Glomerular visceral epithelial cell (primary cell): ENCODE results near the gene C20orf204.
A peak's percentile ranks its signal among the peaks of the same experiment; 100 is the strongest.

ENCODE experiments used
- DNase-seq: peaks from one replicate; pipeline ENCODE4 v3.0.0-alpha.2; 2016; ENCODE audit errors: extremely low spot score

C20orf204 gene

DNA sequence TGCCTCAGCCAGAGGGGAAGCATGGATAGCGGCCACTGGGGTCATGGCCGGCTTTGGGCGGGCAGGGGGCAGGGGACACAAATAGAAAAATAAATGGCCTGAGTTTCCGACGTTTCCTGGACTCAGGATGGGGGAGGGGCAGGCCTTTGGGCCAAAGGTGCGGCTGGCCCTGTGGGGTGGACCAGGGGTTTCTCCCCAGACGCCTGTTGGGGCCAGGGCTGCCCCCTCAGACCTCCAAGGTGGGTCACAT, 20.6 kb downstream of the C20orf204 start:
- no peak for DNase-seq

DNA sequence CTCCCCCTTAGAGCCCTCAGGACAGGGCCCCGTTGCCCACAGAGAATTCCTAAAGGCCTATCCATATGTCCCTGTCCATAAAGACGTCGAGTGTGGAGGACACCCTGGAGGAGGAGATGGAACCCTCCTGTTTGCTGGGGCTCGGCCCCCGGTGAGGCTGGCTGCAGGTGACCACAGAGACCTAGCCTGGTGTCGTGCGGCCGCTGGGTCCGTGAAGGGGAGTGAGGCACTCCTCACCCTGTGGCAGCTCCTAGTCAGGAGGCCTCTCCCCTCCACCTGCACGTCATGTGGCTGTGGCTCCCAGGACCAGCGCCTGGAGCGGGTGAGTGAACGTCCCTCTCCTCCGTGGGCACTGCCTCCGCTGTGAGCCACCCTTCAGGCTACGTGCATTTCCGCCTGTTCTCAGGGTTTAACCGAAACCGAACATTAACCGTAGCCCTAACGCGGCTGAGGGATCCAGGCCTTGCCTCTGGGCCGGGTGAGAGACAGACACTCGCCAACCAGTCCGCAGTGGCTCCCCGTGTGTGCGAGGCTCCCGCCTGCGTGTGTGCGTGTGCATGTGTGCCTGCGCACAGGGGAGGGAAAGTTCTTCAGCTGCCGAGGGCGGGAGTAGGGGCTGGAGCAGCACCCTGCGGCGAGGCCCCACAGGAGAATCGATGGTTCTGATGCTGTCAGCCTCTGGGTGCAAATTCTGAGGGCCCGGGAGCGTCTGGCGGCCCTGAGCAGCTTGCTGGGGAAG, 21.1 kb downstream of the C20orf204 start:
- DNase-seq, result no peak

DNA sequence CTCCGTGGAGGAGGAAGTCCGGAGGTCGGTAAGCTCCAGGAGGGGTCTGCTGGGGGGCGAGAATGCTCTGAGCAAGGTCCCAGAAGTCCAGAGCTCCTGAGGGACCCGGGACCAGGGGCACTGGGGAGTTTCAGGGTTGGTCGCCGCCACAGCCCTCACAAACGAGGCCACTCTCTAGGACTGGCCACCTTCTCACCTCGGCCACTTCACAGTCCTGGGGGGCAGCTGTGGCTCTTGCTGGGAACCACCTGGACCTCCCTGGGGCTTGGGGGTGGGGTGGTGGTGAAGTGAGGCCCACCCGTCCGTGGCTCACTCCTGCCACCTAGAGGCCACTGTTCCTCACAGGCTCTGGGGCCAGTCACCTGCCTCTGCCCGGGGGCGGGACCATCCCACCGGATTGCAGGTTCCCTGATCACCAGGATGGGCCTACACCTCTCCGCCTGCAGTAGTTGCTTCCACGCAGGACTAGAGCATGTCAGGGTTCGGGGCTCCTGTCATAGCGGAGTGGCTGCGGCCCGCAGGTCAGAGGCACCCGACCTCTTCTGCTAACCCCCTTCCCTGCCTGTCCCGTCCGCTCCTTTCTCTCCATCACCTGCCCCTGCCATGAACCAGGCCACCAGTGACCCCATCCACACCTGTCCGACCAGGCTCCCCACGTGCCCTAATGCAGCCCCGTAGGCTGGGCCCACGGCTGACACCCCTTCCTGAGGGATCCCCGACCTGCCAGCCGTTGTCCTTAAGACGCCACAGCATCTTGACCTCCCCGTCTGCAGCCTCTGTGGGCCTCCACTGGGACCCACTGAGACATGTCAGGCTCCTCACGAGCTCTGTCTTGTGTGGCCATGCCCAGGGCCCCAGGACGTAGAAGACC, 21.9 kb downstream of the C20orf204 start:
- peak; percentile 78 for DNase-seq

DNA sequence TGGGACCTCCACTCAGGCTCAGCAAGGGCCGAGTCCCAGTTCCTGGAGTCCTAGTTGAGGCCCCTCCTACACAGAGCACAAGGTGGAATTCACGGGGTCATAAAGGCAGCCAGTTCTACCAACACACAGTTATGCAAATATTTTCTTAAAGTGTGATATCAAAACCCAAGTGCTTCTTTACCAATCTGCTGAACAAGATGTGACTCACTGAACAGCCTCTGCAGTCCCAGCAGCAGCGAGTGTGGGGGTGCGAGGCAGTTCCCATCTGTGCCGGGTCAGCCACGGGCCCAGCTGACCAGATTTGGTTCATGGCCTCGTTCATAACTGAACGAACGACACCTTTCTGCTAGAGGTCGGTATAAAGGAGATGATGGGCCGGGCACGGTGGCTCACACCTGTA, 22.6 kb downstream of the C20orf204 start:
- DNase-seq, result peak; percentile 41

DNA sequence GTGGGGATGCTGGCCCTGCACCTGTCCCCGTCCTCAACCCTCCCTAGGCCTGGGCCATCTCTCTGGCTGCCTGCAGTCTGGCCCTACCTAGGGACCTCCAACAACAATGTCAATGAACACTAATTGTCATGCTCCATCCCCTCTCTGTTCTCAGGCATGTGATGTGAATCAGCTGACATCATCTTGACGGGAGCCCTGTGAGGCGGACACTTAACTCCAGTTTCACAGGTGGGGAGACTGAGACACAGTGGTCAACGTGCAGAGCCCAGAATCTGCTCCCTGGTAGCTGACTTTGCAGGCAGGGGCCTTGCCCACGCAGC, 26.3 kb downstream of the C20orf204 start:
- DNase-seq, result no peak

DNA sequence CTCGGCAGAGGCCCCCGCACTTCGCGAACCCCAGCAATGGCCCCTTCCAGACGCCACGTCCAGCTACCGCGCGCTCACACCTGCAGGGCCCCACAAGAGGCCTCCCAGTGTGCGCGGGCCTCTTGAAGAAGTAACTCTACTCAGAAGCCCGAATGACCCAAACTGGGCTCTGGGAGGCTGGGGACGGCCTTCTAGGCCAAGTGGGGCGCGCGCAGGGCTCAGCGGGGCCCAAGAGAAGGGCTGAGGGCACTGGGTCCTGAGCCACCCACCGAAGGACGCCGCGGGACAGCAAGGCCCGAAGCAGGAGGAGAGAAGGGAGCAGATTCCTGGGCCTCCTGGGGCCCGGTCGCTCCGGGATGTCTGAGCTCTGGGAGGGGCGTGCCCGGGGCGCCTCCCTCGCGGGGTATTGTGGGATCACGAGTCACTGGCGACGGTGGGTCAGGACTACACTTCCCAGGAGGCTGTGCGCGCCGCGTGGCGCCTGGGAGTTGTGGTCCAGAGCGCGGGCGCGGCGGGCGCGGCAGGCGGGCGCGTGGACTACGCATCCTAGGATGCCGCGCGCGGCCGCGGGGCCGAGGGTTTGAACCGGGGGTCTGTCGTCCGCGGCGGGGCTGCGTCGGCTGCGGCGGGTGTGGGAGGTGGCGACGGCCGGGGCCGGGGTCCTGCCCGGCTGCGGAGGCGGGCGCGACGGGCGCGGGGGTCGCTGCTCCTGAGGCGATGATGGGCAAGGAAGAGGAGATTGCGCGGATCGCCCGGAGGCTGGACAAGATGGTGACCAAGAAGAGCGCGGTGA, 26.8 kb downstream of the C20orf204 start, which contains the start of gene TCEA2:
TSS of gene TCEA2 (plus strand) at position 603 of the 793 bp plus-strand sequence. CDS start at position 718, 115 bp downstream.
- peak; percentile 96 for DNase-seq

DNA sequence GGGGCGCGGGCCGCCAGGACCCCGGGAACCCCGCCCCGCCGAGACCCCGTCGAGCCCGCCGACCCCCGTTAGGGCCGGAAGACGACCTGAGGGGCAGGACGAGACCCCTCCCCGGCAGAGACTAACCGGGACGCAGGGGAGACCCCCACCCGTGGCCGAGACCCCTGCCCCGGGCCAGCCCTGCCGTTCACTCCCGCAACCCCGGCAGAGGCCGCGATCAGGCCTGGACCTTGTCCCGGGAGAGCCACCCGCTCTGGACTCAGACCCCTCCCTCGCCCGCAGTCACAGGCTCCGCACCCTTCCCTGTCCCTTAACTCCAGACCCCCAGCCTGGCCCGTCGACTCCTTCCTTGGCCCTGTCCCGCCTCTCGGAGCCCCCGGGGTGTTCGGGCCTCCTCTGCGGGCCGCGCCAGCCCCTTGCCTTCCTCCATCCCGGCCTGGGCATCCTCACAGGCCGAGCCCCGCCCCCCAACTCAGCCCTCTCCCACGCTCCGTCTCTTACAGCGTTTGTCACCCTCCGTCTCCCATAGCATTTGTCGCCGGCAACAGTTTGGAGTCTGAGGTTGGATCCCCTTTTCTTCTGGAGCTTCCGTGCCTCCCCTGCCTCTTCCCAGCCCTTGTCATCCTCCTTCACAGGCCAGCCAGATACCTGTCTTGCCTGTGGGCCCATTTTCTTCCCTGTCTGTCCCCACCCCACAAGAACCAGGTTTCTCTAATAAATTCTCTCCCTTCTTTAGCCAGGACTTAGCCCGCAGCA, 27.6 kb downstream of the C20orf204 start:
- no peak for DNase-seq

DNA sequence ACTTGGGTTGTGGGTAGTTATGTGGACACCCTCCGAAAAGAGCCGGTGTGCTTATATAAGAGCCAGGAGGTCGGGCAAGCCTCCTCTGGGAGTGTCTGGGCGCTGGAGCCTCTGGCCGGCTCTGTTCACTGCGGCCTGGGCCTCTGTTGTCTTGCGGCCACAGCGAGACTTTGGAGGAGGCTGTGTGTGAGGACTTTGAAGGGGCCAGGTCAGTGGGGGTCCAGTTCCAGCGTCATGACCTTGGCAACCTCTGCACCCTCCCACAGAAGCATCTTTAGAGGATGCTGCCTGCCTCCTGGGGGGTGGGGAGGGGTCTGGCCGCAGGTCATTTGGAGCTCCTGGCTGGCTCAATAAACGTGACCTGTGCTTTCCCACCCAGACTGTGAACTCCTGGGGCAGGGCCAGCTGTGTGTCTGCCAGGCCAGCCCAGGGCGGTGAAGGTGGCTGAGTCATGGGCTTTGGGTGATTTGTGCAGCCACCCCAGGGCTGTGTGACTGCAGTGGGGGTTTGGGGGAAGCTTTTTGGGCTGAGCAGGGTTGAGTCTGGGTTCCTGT, 28.2 kb downstream of the C20orf204 start:
- peak; percentile 81 for DNase-seq

DNA sequence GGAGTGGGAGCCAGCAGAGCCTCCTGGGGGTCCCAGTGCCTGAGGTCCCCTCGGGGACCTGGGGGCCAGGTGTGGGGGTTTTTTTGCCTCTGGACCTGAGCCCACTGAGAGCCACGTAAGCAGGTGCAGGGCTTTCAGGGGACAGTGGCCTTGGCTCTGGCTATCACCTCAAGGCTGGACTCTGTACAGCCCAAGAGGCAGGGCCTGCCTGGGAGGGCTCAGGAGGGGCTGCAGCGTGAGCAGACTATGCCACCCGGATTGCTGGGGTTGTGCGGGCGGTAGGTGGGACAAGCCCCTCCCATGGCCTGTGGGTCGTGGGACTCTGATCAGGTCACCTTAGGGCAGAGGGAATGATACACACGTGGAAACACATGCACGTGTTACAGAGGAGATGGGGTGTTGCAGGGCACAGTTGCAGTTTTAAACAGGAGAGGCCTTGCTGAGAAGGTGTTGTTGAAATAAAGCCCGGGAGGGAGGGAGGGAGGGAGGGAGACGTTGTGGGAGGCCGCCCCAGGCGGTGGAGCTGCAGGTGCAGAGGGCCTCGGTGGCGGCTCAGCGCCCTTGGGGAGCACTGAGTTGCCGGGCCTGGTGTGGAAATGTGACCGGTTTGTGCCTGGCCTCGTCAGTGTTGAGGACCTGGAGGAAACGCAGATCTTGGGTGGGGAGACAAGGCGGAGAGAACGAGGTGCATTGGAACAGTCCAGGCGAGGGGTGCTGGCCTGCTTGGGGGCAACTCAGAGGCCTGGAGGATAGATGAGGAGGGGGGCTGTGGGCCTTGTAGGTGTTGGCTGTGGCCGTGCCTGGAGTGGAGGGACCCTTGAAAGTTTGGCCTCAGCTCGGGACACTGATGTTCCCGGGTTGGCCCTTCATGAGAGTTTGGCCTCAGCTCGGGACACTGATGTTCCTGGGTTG, 29.3 kb downstream of the C20orf204 start:
- no peak for DNase-seq

DNA sequence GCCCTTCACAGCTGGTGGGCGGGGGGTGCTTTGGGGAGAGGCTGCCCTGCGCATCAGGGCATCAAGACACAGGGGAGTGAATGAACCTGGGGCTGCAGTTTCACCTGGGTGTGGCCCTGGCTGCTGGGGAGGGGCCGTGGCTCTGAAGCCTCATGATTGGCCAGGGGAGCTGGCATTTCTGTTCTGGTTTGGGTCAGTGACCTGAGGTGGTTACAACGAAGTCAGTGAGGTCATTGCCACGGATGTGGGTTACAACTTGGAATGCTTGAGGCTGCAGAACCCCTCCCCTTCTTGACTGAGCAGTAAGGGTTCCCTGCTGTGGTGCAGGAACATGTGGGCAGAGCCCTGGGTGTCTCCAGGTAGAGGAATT, 30.0 kb downstream of the C20orf204 start:
- peak; percentile 97 for DNase-seq

DNA sequence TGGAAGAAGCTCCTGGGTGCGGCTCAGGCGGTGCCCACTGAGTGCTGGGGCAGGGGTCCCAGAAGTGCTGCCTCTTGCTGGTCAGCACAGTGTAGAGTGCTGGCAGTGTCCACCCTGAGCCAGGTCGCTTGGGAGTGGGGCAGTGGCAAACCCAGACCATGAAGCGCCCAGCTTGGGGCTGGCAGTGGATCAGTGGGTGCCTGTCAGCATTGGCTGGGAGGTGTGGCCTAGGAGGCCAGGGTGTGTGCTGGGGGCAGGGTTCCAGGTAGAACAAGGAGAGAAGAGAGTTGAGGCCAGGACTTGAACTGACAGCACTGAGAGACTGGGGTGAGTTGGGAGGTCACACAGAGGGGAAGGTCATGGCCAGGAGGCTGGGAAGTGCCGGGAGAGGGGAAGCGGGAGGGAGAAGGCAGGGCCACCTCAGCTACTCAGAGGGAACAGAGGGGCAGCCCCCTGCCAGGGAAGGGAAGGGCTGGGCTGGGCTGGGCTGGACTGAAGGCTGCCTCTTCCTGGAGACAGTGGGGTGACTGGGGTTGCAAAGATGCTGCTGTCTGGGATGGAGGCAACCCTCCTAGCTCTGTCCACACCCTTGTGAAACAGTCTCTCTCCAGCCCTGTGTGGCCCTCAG, 31.1 kb downstream of the C20orf204 start:
- DNase-seq, result no peak

DNA sequence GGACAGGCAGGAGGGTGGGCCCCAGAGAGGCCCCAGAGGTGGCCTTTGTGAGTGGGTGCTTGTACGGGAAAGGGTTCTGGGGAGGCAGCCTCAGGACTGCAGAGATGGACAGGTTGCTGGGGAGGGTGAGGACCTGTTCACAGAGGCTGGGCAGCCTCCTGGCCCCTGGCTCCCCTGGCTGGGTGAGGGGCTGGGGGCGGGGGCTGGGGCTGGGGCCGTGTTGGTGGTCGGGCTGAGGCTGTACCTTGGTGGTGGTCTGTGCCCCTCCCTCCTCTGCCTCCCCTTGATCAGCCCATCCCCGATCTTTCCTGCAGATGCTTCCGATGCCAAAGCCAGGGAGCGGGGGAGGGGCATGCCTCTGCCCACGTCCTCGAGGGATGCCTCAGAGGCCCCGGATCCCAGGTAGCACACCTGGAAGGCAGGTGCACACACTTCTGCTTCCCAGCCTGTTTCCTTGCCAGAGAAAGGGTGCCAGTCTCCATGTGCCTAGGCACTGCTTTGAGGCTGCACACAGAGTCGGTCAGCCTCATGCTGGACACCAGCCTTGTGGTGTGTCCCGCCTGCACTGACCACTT, 31.8 kb downstream of the C20orf204 start:
- no peak for DNase-seq

DNA sequence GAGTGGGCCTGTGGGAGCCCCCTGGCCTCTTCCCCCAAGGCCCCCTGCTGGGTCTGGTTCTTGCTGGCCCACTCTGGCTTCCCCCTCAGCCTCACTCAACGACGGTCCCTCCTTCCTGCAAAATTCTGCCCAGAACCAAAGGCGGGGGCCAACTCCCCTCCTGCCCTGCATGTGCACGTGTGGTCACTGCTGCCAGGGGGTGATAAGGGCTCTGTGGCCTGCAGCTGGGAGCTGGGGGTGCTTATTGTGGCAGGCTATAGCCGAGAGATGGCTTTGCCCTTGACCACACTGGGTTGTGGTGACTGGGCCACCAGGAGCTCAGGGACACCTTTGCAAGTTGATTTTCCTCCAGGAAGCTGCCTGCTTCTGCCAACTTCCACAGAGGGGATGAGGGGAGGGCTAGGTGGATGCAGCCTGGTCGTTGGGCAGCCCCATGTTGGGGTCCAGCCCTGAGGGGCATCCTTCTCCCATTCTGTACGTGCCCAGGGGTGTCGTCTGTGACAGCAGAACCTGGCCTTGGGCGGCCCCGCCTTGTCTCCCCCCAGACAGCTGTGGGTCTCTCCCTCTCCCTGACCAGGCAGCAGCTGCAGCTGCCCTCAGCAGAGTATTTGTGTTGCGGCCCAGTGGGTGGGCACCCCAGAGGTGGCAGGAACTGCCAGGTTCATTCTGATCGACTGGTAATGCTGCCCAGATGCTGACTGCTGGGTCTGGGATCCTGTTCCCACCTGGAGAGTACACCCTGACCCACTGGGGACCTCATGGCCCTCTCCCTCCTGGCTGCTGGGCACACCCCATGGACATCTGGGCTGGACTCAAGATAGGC, 32.6 kb downstream of the C20orf204 start:
- DNase-seq, result no peak

DNA sequence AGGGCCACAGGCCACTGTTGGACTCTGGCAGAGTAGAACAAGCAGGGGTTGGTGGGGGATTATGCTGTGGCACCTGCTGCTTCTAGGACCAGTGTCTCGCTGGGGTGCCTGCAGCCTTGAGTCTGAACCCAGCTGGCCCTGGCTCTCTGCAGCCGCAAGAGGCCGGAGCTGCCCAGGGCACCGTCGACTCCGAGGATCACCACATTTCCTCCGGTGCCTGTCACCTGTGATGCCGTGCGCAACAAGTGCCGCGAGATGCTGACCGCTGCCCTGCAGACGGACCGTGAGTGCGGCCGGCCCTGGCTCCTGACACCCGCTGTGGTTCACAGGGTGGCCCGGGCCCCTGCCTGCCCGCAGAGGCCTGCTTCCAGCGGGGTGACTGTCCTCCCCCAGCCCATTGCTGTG, 33.2 kb downstream of the C20orf204 start:
- no peak for DNase-seq

DNA sequence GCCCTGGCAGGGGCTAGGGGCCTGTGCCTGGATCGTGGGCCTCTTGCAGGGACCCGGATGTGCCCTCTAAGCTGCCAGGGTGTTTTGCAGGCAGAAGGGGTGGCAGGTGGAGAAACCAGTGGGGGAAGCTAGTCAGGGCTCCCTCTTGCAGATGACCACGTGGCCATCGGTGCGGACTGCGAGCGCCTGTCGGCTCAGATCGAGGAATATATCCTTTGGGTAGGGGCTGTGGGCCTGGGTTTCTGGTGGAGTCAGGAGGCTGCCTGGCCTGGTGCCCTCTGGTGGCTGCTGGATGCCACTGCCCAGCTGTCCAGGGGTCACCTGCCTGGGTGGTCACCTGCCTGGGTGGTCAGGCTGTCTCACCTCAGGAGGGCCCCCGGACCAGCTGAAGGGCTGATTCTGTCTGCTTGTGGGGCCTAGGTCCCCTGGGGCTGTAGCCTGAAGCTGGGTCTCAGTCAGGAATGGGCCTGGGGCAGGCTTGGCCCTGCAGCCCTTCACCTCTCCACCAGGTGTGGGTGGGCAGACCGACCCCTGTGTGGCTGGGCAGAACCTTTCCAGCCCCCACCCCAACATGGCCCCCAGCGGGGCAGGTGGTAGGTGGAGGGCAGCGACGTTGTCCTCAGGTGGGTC, 33.7 kb downstream of the C20orf204 start:
- DNase-seq, result peak; percentile 51

DNA sequence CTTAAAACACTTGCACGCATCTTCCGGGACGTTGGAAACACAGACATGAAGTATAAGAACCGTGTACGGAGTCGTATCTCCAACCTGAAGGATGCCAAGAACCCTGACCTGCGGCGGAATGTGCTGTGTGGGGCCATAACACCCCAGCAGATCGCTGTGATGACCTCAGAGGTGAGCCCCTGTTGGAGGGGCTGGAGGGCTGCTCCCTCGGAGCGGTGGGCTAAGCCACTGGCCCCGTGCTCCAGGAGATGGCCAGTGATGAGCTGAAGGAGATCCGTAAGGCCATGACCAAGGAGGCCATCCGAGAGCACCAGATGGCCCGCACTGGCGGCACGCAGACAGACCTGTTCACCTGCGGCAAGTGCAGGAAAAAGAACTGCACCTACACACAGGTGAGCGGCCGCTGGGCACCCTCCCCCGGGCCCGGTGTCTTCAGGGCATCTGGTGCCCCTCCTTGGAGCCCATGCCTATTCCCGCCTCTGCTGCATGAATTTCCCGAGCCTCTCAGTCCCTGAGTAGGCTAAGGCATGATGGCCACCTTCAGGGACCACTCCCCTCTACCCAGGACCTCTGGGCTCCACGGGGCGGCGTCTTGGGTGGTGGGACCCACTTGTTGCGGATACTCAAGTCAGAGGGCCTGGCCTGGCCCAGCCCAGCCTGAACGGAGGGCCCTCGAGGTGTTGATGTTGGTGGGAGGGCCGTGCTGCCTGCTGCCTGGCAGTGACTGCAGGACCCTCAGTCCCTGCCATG, 34.4 kb downstream of the C20orf204 start:
- DNase-seq, result no peak
